ENCODE data around the gene CFAP410.
"Not testable (repeated sequence)": the region's sequence is repeated elsewhere in the genome, so short reads cannot be mapped to it uniquely, and the experiment has no call there.

The CFAP410 gene

GRCh38 chr21:44364151-44365053, 25.2 kb upstream of the CFAP410 start:
- in situ Hi-C loops (cut with HindIII; ENCODE audit: low sequenced_read_pairs), result no loop called here
- TF ChIP-seq CTCF (IDR thresholded peaks at IDR 0.05; ENCODE audit: low read depth, low read length), result no peak
- no peak overlapping the region for H3K4me3 ChIP-seq (ENCODE audit: low read depth, low read length)
- no peak for DNase-seq (ENCODE audit: low read depth, low spot score)

- DNase-seq (ENCODE audit: low read depth, low spot score), result no peak
- no peak for TF ChIP-seq CTCF (IDR thresholded peaks at IDR 0.05; ENCODE audit: low read depth, low read length)
- in situ Hi-C loops (cut with HindIII; ENCODE audit: low sequenced_read_pairs), result no loop called here
- H3K4me3 ChIP-seq (ENCODE audit: low read depth, low read length), result no peak overlapping the region
Observed at GRCh38 chr21:44363278-44363677, 24.1 kb upstream of the CFAP410 start.

- DNase-seq (ENCODE audit: low read depth, low spot score); H3K4me3 ChIP-seq (ENCODE audit: low read depth, low read length); in situ Hi-C loops (cut with HindIII; ENCODE audit: low sequenced_read_pairs): not testable (repeated sequence)
Observed at GRCh38 chr21:44361903-44362302, 22.7 kb upstream of the CFAP410 start.

- TF ChIP-seq CTCF (IDR thresholded peaks at IDR 0.05; ENCODE audit: low read depth, low read length), result no peak
- in situ Hi-C loops (cut with HindIII; ENCODE audit: low sequenced_read_pairs), result no loop called here
- DNase-seq (ENCODE audit: low read depth, low spot score), result no peak
- no peak overlapping the region for H3K4me3 ChIP-seq (ENCODE audit: low read depth, low read length)
Observed at GRCh38 chr21:44360159-44360558, 21.0 kb upstream of the CFAP410 start.

- no peak overlapping the region for H3K4me3 ChIP-seq (ENCODE audit: low read depth, low read length)
- TF ChIP-seq CTCF (IDR thresholded peaks at IDR 0.05; ENCODE audit: low read depth, low read length), result no peak
- in situ Hi-C loops (cut with HindIII; ENCODE audit: low sequenced_read_pairs), result no loop called here
- no peak for DNase-seq (ENCODE audit: low read depth, low spot score)
Observed at GRCh38 chr21:44359396-44359795, 20.2 kb upstream of the CFAP410 start.

- no peak for TF ChIP-seq CTCF (IDR thresholded peaks at IDR 0.05; ENCODE audit: low read depth, low read length)
- no peak for DNase-seq (ENCODE audit: low read depth, low spot score)
- H3K4me3 ChIP-seq (ENCODE audit: low read depth, low read length), result no peak overlapping the region
- in situ Hi-C loops (cut with HindIII; ENCODE audit: low sequenced_read_pairs), result no loop called here
Observed at GRCh38 chr21:44357064-44357837, 18.1 kb upstream of the CFAP410 start.

- TF ChIP-seq CTCF (IDR thresholded peaks at IDR 0.05; ENCODE audit: low read depth, low read length), result no peak
- no peak overlapping the region for H3K4me3 ChIP-seq (ENCODE audit: low read depth, low read length)
- DNase-seq (ENCODE audit: low read depth, low spot score), result no peak
- in situ Hi-C loops (cut with HindIII; ENCODE audit: low sequenced_read_pairs), result no loop called here
Observed at GRCh38 chr21:44356636-44357035, 17.4 kb upstream of the CFAP410 start.
